SU-DHL-6 (cell line): ENCODE measurements around the gene PDGFB.

Source experiments
- H2AFZ ChIP-seq: fragments of 200-600 bp; sonication (generic); 2 replicates; pipeline ENCODE4 v1.6.1; 2014; ENCODE audit warnings: low read depth, mild to moderate bottlenecking, moderate library complexity, mixed read lengths, antibody characterized with exemption, low read length; ENCODE audit not compliant: severe bottlenecking
- H3F3A ChIP-seq: fragments of 200-600 bp; shearing (Covaris generic); 2 replicates; pipeline ENCODE4 v1.6.0; 2016; ENCODE audit warnings: antibody characterized with exemption, mild to moderate bottlenecking; ENCODE audit not compliant: insufficient read depth
- H3K27ac ChIP-seq: fragments of 200-600 bp; sonication (generic); 2 replicates; pipeline ENCODE4 v1.5.1; 2016; ENCODE audit warnings: low read depth, mild to moderate bottlenecking, low read length, moderate library complexity, mixed read lengths
- H3K27me3 ChIP-seq: fragments of 200-600 bp; sonication (generic), shearing (Covaris generic); 2 replicates; pipeline ENCODE4 v1.6.0; 2014; ENCODE audit warnings: mild to moderate bottlenecking, low read length
- H3K36me3 ChIP-seq: fragments of 200-600 bp; sonication (generic); 2 replicates; pipeline ENCODE4 v1.6.1; 2014; ENCODE audit warnings: mild to moderate bottlenecking, low read length, mixed read lengths
- H3K4me2 ChIP-seq: fragments of 300-600, 200-600 bp; shearing (Covaris generic), sonication (generic); 2 replicates; pipeline ENCODE4 v1.6.0; 2014; ENCODE audit warnings: low read length, low read depth, mild to moderate bottlenecking; ENCODE audit not compliant: poor library complexity, severe bottlenecking
- H3K4me3 ChIP-seq: fragments of 200-600 bp; sonication (generic); 2 replicates; pipeline ENCODE4 v1.5.1; 2014; ENCODE audit warnings: antibody characterized with exemption, low read length, mild to moderate bottlenecking, mixed read lengths; ENCODE audit not compliant: insufficient read depth, poor library complexity, severe bottlenecking
- H3K79me2 ChIP-seq: fragments of 200-600 bp; sonication (generic); 2 replicates; pipeline ENCODE4 v1.6.1; 2014; ENCODE audit warnings: mild to moderate bottlenecking, low read length, moderate library complexity; ENCODE audit not compliant: insufficient read depth
- H3K9ac ChIP-seq: fragments of 200-600 bp; sonication (generic); 2 replicates; pipeline ENCODE4 v1.7.0; 2014; ENCODE audit warnings: mild to moderate bottlenecking, low read length
- H3K9me2 ChIP-seq: fragments of 200-600 bp; sonication (generic); replicated peaks from 2 replicates; pipeline ENCODE4 v1.6.1; 2014; ENCODE audit warnings: low read length; ENCODE audit not compliant: insufficient read depth
- H3K9me3 ChIP-seq: fragments of 200-600 bp; sonication (generic); 2 replicates; pipeline ENCODE4 v1.6.1; 2014; ENCODE audit warnings: low read length, mixed read lengths; ENCODE audit not compliant: insufficient read depth
- H4K20me1 ChIP-seq: fragments of 200-600 bp; sonication (generic); 2 replicates; pipeline ENCODE4 v1.6.1; 2014; ENCODE audit warnings: low read depth, mild to moderate bottlenecking, antibody characterized with exemption, low read length, moderate library complexity, mixed read lengths
- CTCF ChIP-seq: fragments of 200-600 bp; sonication (generic); IDR thresholded peaks from one replicate; pipeline ENCODE4 v1.5.1; 2017; ENCODE audit warnings: antibody characterized with exemption, mild to moderate bottlenecking, low read length, moderate library complexity; ENCODE audit not compliant: insufficient read depth, poor library complexity, severe bottlenecking
- EZH2phosphoT487 ChIP-seq: fragments of 200-600 bp; sonication (generic), shearing (Covaris generic); conservative IDR thresholded peaks from 2 replicates; pipeline ENCODE4 v1.6.1; 2018; ENCODE audit warnings: mild to moderate bottlenecking, antibody characterized with exemption, low read length, moderate library complexity, mixed read lengths

PDGFB gene

GRCh38 chr22:39224550-39224949, 20.2 kb downstream of the PDGFB start:
- Histone ChIP-seq H3K9me3 (no peaks in the 10 kb centered on the region), H3K27ac (no peak overlapping the region), H3F3A (no peaks in the 10 kb centered on the region), H4K20me1 (no peaks in the 10 kb centered on the region), H3K9ac (no peak overlapping the region), H3K9me2 (no peaks in the 10 kb centered on the region), H2AFZ (no peak overlapping the region), H3K4me3 (no peak overlapping the region), H3K79me2 (no peaks in the 10 kb centered on the region), H3K27me3 (no peaks in the 10 kb centered on the region), H3K36me3 (no peaks in the 10 kb centered on the region), H3K4me2 (no peak overlapping the region)
- TF ChIP-seq EZH2phosphoT487, result no peak
- no peak for TF ChIP-seq CTCF

GRCh38 chr22:39223091-39223710, 21.6 kb downstream of the PDGFB start:
- no peaks in the 10 kb centered on the region for H3F3A ChIP-seq
- H3K36me3 ChIP-seq, result no peaks in the 10 kb centered on the region
- H3K9me2 ChIP-seq, result no peaks in the 10 kb centered on the region
- no peak overlapping the region for H3K4me3 ChIP-seq
- no peak overlapping the region for H3K27ac ChIP-seq
- H2AFZ ChIP-seq, result no peak overlapping the region
- H3K9ac ChIP-seq, result no peak overlapping the region
- no peaks in the 10 kb centered on the region for H4K20me1 ChIP-seq
- TF ChIP-seq EZH2phosphoT487 (no peak), CTCF (no peak)
- no peaks in the 10 kb centered on the region for H3K9me3 ChIP-seq
- no peaks in the 10 kb centered on the region for H3K79me2 ChIP-seq
- no peaks in the 10 kb centered on the region for H3K27me3 ChIP-seq
- no peak overlapping the region for H3K4me2 ChIP-seq

- Histone ChIP-seq H3K4me3 (no peak overlapping the region), H3K27me3 (no peaks in the 10 kb centered on the region), H3F3A (no peaks in the 10 kb centered on the region), H2AFZ (no peak overlapping the region), H3K4me2 (no peak overlapping the region), H3K9me3 (no peaks in the 10 kb centered on the region), H3K36me3 (no peaks in the 10 kb centered on the region), H3K9ac (no peak overlapping the region), H3K9me2 (no peaks in the 10 kb centered on the region), H4K20me1 (no peaks in the 10 kb centered on the region), H3K79me2 (no peaks in the 10 kb centered on the region), H3K27ac (no peak overlapping the region)
- no peak for TF ChIP-seq CTCF
- TF ChIP-seq EZH2phosphoT487, result no peak
These were observed 22.6 kb downstream of the PDGFB start for GRCh38 chr22:39221999-39222686.
